Testis (tissue), 3 donors: ENCODE measurements around the gene SLC29A3. TPM values are rescaled to one million over a fixed set of nuclear protein-coding genes. Genes with fewer than 3 reads are reported as not detected.

Source experiments
- DNase-seq: peaks from one replicate; pipeline ENCODE4 v3.0.0-alpha.2; 2019
- H3K27ac ChIP-seq, 2 donors: fragments of 200-600 bp; sonication (generic); one replicate each; pipeline ENCODE4 v1.5.1; 2019
- H3K27me3 ChIP-seq: fragments of 200-600 bp; sonication (generic); one replicate; pipeline ENCODE4 v1.5.1; 2019
- H3K36me3 ChIP-seq: fragments of 200-600 bp; sonication (generic); one replicate; pipeline ENCODE4 v1.5.1; 2017; ENCODE audit warnings: low read depth; ENCODE audit errors: missing control alignments
- H3K4me1 ChIP-seq: fragments of 200-600 bp; sonication (generic); one replicate; pipeline ENCODE4 v1.5.1; 2019
- H3K4me3 ChIP-seq, 2 donors: fragments of 200-600 bp; sonication (generic); one replicate each; pipeline ENCODE4 v1.5.1; 2017 to 2019
- H3K9me3 ChIP-seq: fragments of 200-600 bp; sonication (generic); one replicate; pipeline ENCODE4 v1.5.1; 2017
- POLR2A ChIP-seq: fragments of 450-650 bp; IDR thresholded peaks from one replicate; pipeline ENCODE4 v1.6.1; 2017; ENCODE audit warnings: antibody characterized with exemption, mild to moderate bottlenecking, moderate library complexity
- whole genome bisulfite sequencing, 2 donors: methylation state at CpG; one replicate each; pipeline ENCODE4 v1.1.5; 2018; 5-methylcytosine and 5-hydroxymethylcytosine counted together
- intact Hi-C: fragments of 100-400 bp; cut with DNase I; formaldehyde crosslinking; loops from one replicate; pipeline ENCODE4 v1.15.1; 2023; ENCODE audit warnings: low total_unique reads
- polyA plus RNA-seq: library from polyadenylated mRNA; stranded (reverse); fragments of 350-450 nt; fragmentation: Illumina TruSeq; extraction: RNeasy Lipid Tissue Mini Kit (QIAGEN cat#74804); gene quantifications from one replicate; pipeline ENCODE4 v1.2.3, GENCODE V29; 2014; ENCODE audit warnings: low read depth, low replicate concordance; ENCODE audit not compliant: insufficient read depth
- total RNA-seq, 2 donors: library from RNA; depleted of rRNA; stranded (reverse); fragments of >200 nt; gene quantifications; one replicate each; pipeline ENCODE4 v1.2.3, GENCODE V29; 2016
- TF ChIP-seq, protein P1 (sequence below), 3 experiments: fragments of 450-650 bp in 2 of 3; fragments of 200-600 bp in 1 of 3; sonication (generic) in 1 of 3; IDR thresholded peaks; one replicate each; pipeline ENCODE4 v1.5.1; 2016 to 2019; ENCODE audit warnings: antibody characterized with exemption in 3 of 3, mild to moderate bottlenecking in 2 of 3, moderate library complexity in 1 of 3

Gene SLC29A3
- total and polyA plus RNA-seq, 3 donors from 2014 or later = 10.7 to 14.0 (median 12.7) TPM

DNA sequence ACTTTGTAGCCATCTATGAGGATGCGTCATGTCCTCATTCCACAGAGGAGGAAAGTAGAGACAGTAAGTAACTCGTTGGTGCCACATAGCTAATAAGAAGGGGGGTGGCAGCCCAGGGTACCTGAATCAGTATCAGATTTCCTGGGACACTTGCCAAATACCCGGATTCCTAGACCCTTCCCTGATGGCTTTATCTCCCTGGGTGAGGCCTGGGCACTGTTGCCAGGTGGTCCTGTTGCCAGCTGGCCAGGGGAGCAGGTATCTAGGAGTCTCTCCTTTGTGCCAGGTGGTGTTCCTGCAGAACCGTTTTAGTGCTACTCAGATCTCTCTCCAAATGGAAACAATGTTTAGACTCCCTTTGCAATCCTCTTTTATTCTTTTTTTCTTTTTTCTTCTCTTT lies 12.7 kb downstream of the SLC29A3 start:
- Histone ChIP-seq H3K36me3 (no peaks in the 10 kb centered on the region), H3K9me3 (no peaks in the 10 kb centered on the region), H3K4me3 (no peak overlapping the region), H3K27me3 (no peaks in the 10 kb centered on the region), H3K4me1 (no peaks in the 10 kb centered on the region), H3K27ac (no peak overlapping the region)
- intact Hi-C loops = no loop called here
- TF ChIP-seq POLR2A = no peak
- TF ChIP-seq, protein P1, sequence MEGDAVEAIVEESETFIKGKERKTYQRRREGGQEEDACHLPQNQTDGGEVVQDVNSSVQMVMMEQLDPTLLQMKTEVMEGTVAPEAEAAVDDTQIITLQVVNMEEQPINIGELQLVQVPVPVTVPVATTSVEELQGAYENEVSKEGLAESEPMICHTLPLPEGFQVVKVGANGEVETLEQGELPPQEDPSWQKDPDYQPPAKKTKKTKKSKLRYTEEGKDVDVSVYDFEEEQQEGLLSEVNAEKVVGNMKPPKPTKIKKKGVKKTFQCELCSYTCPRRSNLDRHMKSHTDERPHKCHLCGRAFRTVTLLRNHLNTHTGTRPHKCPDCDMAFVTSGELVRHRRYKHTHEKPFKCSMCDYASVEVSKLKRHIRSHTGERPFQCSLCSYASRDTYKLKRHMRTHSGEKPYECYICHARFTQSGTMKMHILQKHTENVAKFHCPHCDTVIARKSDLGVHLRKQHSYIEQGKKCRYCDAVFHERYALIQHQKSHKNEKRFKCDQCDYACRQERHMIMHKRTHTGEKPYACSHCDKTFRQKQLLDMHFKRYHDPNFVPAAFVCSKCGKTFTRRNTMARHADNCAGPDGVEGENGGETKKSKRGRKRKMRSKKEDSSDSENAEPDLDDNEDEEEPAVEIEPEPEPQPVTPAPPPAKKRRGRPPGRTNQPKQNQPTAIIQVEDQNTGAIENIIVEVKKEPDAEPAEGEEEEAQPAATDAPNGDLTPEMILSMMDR (IDR thresholded peaks at IDR 0.05) = no peak
- no peak for DNase-seq
- whole genome bisulfite sequencing, 2 donors = 54 to 58% methylated on average over 4 of the region's 4 CpGs

DNA sequence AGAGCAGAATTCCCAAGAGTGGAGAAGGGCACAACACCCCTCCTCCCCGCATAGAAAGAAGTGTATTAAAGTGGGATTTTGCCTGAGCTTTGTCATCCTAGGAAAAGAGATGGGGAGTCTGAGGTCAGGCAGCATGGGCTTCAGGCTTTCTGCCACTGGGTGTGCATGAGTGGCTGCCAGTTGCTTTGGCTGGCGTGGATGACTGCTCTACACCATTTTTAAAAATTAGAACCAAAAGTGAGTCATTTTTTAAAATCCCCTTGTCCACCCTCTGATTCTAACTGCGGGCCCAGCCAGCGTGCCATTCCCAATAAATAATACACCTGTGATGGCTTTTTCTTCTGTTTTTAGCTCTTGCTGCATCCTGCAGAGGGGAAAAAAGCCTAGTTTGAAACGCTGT lies 13.4 kb downstream of the SLC29A3 start:
- Histone ChIP-seq H3K9me3 (no peaks in the 10 kb centered on the region), H3K4me3 (no peak overlapping the region), H3K36me3 (no peaks in the 10 kb centered on the region), H3K27ac (no peak overlapping the region), H3K27me3 (no peaks in the 10 kb centered on the region), H3K4me1 (no peaks in the 10 kb centered on the region)
- TF ChIP-seq, protein P1 (IDR thresholded peaks at IDR 0.05) = no peak
- TF ChIP-seq POLR2A = no peak
- 95% methylated on average over 5 of the region's 5 CpGs for WGBS, 2 donors
- intact Hi-C loops = no loop called here
- no peak for DNase-seq

DNA sequence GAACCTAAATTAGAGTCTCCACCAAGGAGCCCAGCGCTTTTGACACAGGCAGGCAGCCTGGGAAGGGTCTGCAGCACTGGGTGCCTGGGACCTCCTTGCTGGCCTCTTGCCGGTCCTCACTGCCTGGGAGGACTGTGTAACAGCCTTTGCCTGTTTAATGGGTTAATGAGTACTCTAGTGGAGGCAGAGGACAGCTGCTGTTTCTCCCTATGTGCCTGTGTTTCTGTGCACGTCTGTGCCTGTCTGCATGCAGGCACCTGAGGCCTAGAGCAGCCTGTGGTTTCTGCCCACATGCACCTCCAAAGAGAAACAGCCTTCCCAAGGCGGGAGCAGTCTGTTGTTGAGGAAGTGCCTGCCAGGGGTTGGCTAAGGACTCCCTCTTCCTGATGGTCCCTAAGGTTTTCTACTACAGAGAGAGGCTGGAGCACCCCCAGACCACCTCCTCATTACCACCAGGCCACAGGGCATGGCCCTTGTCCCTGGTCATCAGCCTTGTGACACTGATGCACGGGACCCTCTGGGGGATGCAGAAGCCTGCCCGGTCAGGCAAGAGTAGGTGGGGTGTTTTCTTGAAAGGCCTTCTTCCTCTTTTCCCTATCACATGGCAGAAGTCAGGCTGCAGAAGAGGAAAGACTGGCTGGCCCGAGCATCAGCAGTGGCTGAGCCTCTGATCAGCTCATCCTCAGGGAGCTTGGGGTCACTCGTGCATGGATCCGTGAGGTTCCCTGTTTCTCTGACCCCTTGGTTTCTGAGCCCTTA lies 14.2 kb downstream of the SLC29A3 start:
- WGBS, 2 donors = 78 to 93% methylated on average over 9 of the region's 9 CpGs
- intact Hi-C loops = no loop called here
- Histone ChIP-seq H3K9me3 (no peaks in the 10 kb centered on the region), H3K4me3 (no peak overlapping the region), H3K27ac (no peak overlapping the region), H3K36me3 (no peaks in the 10 kb centered on the region), H3K4me1 (no peaks in the 10 kb centered on the region), H3K27me3 (no peaks in the 10 kb centered on the region)
- no peak for DNase-seq
- no peak for TF ChIP-seq POLR2A
- TF ChIP-seq, protein P1 (IDR thresholded peaks at IDR 0.05) = no peak

DNA sequence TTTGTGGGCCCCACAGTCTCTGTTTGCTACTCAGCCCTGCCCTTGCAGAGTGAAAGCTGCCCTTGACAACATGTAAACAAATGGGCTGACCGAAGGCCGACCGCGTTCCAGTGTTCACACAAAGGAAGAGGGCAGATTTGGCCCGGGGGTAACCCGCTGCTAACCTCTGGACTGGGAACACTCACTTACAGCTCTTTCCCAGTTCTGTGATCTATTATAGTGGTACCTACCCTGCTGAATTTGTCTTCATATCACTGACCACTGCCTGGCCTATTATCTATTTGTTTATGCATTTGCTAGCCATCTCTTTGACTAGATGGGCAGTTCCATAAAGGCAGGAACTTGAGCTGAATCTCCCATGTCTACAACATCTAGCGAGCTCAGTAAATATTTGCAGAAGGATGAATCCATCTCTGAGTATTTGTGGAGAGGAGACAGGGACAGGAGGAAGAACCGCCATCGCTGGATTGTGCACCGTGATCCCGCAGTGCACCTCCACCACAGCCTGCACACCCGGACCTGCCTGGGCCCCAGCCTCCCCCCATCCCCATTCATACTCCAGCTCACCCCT lies 15.2 kb downstream of the SLC29A3 start:
- Histone ChIP-seq H3K4me1 (no peaks in the 10 kb centered on the region), H3K4me3 (no peak overlapping the region), H3K27ac (no peak overlapping the region), H3K27me3 (no peaks in the 10 kb centered on the region), H3K9me3 (no peaks in the 10 kb centered on the region), H3K36me3 (no peaks in the 10 kb centered on the region)
- TF ChIP-seq, protein P1 (IDR thresholded peaks at IDR 0.05) = no peak
- no peak for TF ChIP-seq POLR2A
- WGBS, 2 donors = 84 to 92% methylated on average over 12 of the region's 12 CpGs
- DNase-seq = no peak
- intact Hi-C loops = no loop called here
